Sciatic nerve (tissue), 2 donors: ENCODE measurements around the gene WASF3. TPM values are rescaled to one million over a fixed set of nuclear protein-coding genes. Genes with fewer than 3 reads are reported as not detected.
A peak's percentile ranks its signal among the peaks of the same experiment; 100 is the strongest.
"Not testable (repeated sequence)": the region's sequence is repeated elsewhere in the genome, so short reads cannot be mapped to it uniquely, and the experiment has no call there.

Experiments used
- ATAC-seq: fragments of 200-7000 bp; cut with Tn5 transposase; one replicate; pipeline ENCODE4 v1.9.1; 2020; ENCODE audit warnings: mild to moderate bottlenecking, moderate library complexity
- DNase-seq: peaks from one replicate; pipeline ENCODE4 v3.0.0-alpha.2; 2020; ENCODE audit warnings: low spot score
- intact Hi-C: fragments of 100-400 bp; cut with DNase I; formaldehyde crosslinking; loops from one replicate; pipeline ENCODE4 v1.14.2; 2022
- total RNA-seq: library from RNA; stranded (reverse); fragmentation: NEBNext Ultra II Directional; extraction: Animal tissue kit (Norgen Biotek cat#: 25700); gene quantifications from one replicate; pipeline ENCODE4 v1.2.1, GENCODE V29; 2021
- donor health status: DM: no; HTN: no; CAD: no.
- donor health status: DM: no; HTN: no; CAD: no.

WASF3 gene
- total RNA-seq, 1 donor from 2014 or later: 33.3 TPM

DNA sequence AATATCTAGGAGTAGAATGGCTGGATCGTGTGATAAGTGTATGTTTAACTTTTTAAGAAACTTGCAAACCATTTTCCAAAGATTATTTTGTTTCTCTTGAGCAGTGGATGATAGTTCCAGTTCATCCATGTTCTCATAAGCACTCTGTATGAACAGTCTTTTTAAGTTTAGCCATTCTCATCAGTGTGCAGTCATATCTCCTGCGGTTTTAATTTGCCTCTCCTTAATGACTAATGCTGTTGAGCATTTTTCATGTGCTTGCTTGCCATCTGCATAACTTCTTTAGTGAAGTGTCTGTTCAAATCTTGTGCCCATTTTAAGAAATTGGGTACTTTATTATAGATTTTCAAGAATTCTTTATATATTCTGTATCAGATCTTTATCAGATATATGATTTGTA is 58.6 kb downstream of the WASF3 start:
- ATAC-seq: no peak
- intact Hi-C loops: no loop called here
- DNase-seq: no peak

DNA sequence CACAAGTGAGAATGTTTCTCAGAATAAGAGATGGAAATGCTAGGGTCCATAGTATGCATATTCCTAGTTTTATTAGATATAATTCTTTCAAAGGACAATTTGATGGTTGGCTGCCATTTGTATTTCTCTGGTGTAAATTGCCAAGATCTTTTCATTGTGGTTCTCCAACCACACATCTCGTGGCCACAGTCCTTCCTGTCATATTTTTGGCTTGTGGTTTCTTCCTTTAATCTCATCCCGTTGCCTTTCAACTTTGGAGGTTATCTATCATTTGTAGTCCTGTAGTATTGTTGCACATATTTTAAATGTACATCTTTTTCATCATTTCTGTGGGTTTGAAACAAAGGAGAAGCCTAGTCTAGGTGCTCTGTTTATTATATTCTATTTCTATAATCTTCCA is 61.2 kb downstream of the WASF3 start:
- DNase-seq (no peak), ATAC-seq (no peak)
- intact Hi-C loops: no loop called here

DNA sequence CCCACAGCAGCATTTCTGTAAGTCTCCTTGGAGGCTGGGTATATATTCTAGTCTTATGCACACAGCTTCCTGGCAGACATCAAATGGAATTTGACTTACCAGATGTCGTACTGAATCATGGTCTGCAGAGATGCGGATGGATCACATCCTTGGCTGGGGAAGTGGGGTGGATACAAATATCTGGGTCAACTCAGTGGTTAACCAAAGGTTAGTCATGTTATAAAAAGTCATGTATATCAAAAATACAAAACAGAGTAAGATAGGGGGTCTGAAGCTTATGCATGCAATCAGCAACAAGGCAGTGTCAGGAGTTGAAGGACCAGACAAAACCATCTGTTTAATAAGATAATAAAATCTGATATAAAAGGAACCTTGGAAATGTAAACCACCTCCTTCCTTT is 61.9 kb downstream of the WASF3 start:
- intact Hi-C loops: no loop called here
- DNase-seq: no peak
- no peak for ATAC-seq

DNA sequence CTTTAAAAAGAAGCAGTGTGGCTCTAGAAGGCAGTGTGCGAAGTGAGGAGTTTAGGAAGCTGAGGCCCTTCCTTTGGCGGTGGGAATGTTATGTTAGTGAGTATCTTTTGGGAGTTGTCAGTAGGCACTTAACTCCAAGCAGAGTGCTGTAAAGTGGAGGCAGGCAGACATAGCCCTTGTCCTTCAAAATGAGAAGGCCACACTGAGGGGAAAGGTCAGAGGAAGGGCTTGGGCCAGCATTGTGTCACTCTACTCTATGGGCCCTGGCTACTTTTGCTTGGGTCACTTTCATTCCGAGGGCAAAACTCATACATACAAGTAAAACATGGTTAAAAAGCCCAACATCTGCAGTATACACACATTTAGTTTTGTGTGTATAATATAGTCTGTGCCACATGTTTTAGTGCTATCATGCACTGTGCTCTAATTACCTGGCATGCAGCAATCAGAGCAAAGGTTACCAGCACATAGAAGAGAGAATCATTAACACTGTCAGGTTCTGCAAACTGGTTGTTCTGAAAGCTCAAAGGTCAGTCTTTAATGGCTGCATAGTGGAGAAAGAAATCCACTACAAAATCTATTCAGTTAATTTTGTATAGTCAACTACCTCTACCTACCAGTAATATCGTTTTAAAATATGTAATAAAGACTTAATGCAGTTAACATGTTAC is 64.4 kb downstream of the WASF3 start:
- intact Hi-C loops: no loop called here
- ATAC-seq (no peak), DNase-seq (no peak)

DNA sequence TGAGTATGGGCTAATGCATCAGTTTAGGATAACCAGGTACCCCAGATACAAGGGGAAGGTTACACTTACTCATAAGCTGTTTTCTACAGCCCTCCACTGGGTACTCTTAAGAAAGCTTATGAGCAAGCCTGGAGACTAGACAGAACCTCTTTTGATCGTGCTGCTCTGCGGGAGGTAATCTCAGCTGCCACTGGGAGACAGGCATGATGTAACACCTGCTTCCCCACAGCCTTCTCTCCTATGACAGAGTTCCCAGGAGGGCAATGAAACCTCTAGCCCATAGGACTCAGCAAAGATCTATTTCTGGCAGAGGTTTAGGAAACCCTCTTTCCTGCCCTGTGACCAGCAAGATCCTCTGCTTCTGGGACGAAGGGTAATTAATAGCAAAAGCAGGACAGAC is 65.6 kb downstream of the WASF3 start:
- no peak for DNase-seq
- no peak for ATAC-seq
- intact Hi-C loops: no loop called here

DNA sequence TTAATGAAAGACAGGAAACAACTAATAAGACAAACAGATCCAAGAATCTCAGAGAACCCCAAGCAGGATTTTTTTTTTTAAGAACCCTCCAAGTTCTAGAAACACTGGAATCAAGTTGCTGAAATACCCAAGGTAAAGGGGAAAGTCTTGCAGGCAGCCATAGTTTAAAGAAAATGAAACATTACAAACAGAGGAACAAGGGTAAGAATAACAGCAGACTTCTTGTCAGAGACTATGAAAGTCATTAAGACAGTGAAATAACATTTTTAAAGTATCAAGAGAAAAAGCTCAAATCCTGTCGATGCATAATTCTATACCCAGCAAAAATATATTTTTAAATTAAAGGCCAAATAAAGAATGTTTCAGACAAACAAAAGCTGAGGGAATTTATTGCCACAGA is 67.1 kb downstream of the WASF3 start:
- intact Hi-C loops: no loop called here

DNA sequence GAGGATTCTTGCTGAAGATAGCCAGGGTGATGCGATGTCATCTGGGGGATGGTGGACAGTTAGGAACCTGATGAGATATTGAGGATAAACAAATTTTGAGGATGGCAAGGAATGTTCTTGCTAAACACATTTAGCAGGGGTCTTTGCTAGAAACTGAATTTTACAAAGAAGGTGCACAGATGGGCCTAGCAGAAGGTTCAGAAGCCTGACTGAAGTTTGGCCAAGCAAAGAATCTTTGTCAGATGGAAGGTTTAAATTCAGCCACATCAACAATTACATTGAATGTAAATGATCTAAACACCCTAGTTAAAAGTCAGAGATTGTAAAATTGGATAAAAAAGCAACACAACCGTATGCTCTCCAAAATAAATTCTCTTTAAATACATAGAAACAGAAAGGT is 68.8 kb downstream of the WASF3 start:
- intact Hi-C loops: no loop called here
- no peak for DNase-seq
- no peak for ATAC-seq

More for the DNA sequence above, 67.1 kb downstream of the WASF3 start:
- ATAC-seq: no peak
- DNase-seq: no peak

DNA sequence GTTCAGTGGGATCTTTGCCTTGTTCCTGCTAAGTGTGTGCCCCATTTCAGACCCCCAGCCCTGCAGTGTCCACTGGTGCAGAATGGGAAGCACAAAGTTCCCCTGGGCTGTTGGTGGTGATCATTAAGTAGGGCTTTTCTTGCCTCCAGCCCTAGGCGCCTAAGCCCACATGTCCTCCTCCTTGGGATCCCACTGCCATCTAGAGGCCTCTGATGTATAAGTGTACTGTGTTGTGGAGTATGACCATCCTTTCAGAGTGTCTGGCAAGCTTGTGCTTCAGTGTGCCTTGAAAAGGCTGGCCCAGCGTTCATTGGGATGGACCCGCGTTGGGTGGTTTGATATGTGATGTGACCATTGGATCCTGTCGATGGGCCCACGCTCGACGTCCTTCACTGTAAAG is 71.2 kb downstream of the WASF3 start:
- intact Hi-C loops: no loop called here
- ATAC-seq (peak; percentile 76), DNase-seq (no peak)

DNA sequence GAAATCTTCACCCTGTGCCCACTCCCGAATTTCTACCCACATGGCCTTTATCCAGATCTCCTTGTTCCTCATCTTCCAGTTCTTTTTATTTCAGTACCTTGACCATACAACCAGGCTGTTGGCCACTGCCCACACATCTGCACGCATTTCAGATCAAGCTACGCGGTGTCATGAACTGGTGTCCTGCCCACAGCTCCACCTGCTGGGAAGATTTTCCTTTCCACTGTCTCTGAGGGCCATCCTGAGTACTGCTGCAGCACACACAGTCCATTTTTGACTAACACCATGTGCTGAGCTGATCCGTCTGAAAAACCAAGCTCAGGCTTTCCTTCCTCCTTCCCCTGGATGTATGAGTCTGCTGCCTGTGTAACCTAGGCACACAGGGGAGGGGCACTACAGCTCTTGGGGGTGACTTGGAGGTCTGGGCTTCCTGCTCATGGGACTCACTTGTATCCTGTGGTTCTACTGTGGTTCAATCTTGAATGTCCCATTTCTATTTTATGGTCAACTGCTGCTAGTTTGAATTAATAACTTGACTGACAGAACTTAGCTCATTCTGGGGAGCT is 71.9 kb downstream of the WASF3 start:
- ATAC-seq: no peak
- intact Hi-C loops: no loop called here

DNA sequence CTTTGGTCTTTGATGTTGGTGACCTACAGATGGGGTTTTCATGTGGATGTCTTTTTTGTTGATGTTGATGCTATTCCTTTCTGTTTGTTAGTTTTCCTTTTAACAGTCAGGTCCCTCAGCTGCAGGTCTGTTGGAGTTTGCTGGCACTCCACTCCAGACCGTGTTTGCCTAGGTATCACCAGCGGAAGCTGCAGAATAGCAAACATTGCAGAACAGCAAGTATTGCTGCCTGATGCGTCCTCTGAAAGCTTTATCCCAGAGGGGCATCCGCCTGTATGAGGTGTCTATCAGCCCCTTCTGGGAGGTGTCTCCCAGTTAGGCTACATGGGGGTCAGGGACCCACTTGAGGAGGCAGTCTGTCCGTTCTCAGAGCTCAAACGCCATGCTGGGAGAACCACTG is 78.2 kb downstream of the WASF3 start:
- ATAC-seq, intact Hi-C loops, DNase-seq: not testable (repeated sequence)

More for the DNA sequence above, 71.9 kb downstream of the WASF3 start:
- no peak for DNase-seq

DNA sequence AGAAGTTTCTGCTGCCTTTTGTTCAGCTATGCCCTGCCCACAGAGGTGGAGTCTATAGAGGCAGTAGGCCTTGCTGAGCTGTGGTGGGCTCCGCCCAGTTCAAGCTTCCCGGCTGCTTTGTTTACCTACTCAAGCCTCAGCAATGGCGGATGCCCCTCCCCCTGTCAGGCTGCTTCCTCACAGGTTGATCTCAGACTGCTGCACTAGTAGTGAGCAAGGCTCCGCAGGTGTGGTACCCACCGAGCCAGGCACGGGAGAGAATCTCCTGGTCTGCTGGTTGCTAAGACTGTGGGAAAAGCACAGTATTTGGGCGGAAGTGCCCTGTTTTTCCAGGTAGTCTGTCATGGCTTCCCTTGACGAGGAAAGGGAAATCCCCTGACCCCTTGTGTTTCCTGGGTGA is 78.6 kb downstream of the WASF3 start:
- ATAC-seq, DNase-seq, intact Hi-C loops: not testable (repeated sequence)

DNA sequence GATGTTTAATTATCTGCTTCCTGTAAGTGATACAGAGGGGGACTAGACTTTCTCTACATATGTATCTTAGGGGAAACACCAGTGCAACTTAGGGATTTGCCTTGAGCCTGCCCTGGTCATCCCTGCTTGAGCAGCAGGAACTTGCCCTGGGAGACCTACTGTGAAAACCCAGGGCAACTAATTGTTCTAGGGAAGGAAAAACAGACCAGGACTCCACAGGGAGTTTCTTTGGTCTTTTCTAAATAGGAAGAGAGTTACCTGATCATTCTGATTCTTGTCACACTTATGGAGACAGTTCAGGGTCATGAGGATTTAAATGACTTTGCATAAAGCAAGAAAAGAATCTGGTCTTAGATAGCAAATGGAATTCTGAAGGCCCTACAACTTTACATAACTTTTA is 89.1 kb downstream of the WASF3 start:
- intact Hi-C loops: no loop called here
- ATAC-seq: no peak
- no peak for DNase-seq

DNA sequence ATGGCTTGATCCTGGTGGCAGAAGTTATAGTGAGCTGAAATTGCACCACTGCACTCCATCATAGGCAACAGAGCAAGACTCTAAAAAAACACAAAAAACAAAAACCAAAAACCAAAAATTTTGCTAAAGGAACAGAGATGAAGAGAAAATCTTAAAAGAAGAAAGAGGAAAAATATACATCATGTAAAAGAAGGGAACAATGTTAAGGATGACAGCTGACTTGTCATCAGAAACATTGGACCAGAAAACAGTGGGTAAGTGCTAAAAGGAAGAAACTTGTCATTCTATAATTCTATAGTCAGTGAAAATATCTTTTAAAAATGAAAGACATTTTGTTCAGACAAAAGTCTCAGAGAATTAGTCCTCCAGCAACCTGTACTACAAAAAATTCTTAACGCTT is 93.8 kb downstream of the WASF3 start:
- no peak for ATAC-seq
- no peak for DNase-seq
- intact Hi-C loops: no loop called here

DNA sequence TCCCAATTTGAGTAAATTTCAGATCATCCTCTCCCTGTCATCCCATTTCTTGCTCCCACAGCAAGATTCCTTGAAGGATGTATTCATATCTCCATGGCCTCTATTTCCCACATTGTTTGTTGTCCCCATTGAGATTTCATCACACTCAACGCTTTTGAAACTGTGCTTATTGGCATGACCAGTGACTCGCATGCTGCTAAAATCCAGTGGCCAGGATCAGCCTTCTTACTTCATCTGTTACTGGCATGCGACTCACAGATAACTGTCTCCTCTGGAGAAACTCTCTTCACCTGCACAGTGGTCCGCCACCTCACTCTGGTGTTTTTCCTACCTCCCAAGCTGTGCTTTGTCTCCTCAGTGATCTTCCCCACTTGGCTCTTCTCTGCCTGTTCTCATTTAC is 95.8 kb downstream of the WASF3 start:
- DNase-seq (no peak), ATAC-seq (no peak)
- intact Hi-C loops: no loop called here

DNA sequence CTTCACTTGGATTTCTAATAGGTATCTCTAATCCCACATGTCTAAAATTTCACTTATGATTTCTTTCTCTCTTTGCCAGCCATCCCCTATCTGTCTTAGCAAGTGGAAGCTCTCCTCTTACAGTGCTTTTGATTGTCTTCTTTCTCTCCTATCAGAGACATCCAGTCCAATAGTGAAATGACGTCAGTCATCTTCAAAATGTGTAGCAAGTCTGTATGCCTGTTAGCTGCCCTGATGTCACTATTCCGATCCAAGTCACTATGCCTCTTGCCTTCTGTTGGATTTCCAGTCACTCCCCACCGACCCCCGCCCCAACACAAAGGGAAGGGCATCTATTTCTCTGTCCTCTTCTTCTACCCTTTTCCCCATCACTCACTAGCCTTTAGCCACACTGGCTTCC is 96.4 kb downstream of the WASF3 start:
- DNase-seq: no peak
- no peak for ATAC-seq
- intact Hi-C loops: no loop called here

DNA sequence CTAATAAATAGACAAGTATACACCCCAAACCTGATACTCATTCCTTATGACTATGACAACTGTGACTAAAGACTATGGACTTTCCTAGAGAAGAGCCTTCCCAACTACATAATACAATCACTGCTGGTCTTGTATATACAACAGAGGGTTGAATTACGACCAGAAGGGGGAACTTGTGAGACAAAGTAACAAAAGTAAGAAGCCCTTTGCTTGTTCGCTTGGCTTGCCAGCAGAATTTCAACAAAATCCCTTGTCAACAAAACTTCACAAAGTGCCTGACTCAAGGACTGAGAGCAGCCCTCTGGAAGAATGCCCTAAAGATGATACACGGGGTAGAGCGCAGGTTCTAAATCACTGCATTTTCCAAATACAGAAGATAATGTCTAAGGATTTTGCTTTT is 99.4 kb downstream of the WASF3 start:
- DNase-seq (no peak), ATAC-seq (no peak)
- intact Hi-C loops: no loop called here

DNA sequence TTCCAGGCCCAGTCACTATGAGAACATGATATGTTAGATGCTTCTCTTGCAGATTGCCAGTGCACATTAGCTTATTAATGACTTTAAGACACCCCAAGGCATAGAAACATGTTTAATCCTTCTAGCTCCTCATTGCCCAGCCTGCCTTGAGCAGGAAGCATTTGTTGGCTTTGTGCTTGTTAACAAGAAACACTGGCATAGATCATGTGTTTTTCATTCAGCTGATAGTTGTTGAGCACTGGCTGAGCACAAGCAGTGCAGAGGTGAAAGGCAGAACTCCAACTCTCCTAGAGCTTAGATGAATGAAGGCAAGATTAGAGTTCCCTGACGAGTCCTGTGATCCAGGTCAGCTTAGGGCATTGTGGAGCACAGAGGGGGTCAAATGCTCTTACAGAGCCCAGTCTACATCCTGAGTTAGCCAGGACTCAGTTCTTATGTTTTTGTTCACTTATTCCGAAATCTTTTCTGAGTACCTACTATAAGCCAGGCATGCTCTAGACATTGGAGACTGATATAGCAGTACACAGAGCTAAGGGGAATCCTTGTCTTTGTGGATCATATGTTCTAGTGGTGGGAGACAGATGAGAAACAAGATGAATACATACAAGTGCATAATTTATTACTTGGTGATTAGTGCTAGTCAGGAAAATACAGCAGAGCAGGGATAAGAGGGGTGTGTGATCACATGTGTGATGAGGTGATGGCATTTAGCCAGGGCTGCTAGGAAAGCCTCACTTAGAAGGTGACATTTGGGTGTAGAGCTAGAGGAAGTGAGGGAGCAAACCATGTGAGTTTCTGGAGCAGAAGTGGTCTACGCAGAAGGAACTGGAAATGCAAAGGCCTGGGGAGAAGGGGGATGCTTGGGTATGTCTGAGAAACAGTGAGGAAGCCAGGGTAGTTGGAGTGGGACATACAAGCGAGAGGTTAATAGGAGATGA is 101.2 kb downstream of the WASF3 start:
- ATAC-seq: peak; percentile 52
- intact Hi-C loops: no loop called here

DNA sequence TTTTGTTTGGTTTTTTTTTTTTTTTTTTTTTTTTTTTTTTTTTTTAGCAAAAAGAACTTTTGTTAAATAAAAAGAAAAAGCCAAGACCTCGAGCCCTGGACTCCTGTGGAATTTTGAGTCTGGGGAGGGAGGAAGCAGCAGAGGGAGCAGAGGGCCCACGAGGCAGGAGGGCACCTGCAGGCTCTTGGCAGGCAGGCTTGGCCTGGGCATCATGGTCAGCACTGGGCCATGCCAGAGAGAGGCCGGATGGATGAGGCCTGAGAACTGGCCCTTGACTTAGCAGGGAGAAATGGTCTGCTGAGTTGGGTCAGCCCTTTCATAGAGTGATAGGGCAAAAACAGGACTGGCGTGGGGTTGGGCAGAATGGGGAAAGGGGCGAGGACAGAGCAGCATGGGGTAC is 102.7 kb downstream of the WASF3 start:
- intact Hi-C loops: no loop called here
- DNase-seq: no peak
- ATAC-seq: no peak

More for the DNA sequence above, 101.2 kb downstream of the WASF3 start:
- DNase-seq: no peak

DNA sequence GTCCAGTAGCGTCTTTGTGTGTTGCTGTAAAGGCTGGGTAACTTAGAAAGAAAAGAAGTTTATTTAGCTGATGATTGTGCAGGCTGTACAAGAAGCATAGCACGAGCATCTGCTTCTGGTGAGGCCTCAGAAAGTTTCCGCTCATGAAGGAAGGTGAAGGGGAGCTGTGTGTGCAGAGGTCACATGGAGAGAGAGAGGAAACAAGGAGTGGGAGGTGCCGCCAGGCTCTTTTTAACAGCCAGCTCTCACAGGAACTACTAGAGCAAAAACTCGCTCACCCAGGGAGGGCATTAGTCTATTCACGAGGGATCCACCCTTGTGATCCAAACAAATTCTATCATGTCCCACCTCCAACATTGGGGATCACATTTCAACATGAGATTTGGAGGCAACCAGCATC is 103.3 kb downstream of the WASF3 start:
- no peak for ATAC-seq
- intact Hi-C loops: no loop called here

DNA sequence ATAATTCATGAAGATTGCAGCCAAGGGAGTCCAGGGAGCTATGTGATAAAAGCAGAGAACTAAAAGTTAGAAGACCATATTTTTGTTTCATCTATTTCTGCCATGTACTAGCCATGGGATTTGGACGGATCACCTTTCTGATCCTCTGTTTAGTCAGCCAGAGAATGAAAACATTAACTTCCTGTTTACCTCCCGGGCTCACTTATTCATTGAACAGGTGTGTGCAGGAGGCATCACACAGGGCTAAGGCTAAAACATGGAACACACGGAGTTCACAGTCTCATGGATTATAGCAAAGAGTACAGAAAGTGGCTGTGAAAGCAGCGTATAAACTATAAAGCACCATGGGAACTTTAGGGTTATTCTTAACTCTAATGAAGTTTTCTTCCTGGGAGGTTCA is 106.3 kb downstream of the WASF3 start:
- intact Hi-C loops: no loop called here
- ATAC-seq (no peak), DNase-seq (no peak)

More for the DNA sequence above, 103.3 kb downstream of the WASF3 start:
- DNase-seq: no peak
